ENCODE results near the gene CHCHD3.

- TF ChIP-seq CTCF (IDR thresholded peaks at IDR 0.05) (no peak), EZH2phosphoT487 (IDR thresholded peaks at IDR 0.05) (no peak), EZH2 (IDR thresholded peaks at IDR 0.05) (no peak)
Observed at GRCh38 chr7:132810561-132810960, 271.3 kb downstream of the CHCHD3 start.
